ENCODE measurements around the gene BRSK2. TPM values are rescaled to one million over a fixed set of nuclear protein-coding genes. Genes with fewer than 3 reads are reported as not detected.

The BRSK2 gene
- total RNA-seq, 1 donor from 2014 or later: 49.2 TPM

- no peak for TF ChIP-seq CTCF (IDR thresholded peaks at IDR 0.05; ENCODE audit: unreplicated experiment)
Observed at GRCh38 chr11:1393038-1393710, 3.4 kb downstream of the BRSK2 start.

GRCh38 chr11:1394936-1395772, 5.4 kb downstream of the BRSK2 start:
- H3K27ac Mint-ChIP-seq: no peak overlapping the region
- H3K4me1 Mint-ChIP-seq (ENCODE audit: low read depth): peaks cover 6% of the 10 kb centered on the region
- peaks cover 2% of the 10 kb centered on the region for H3K36me3 Mint-ChIP-seq (ENCODE audit: insufficient read depth)
- H3K4me3 Mint-ChIP-seq (ENCODE audit: low read depth): no peak overlapping the region
- H3K27me3 Mint-ChIP-seq: no peaks in the 10 kb centered on the region
- no peak for DNase-seq (ENCODE audit: low spot score, unreplicated experiment)
- no peak for TF ChIP-seq CTCF (IDR thresholded peaks at IDR 0.05; ENCODE audit: unreplicated experiment)
- peaks cover 3% of the 10 kb centered on the region for H3K9me3 Mint-ChIP-seq (ENCODE audit: low read depth)

More at GRCh38 chr11:1393038-1393710, 3.4 kb downstream of the BRSK2 start:
- Mint-ChIP-seq H3K4me3 (ENCODE audit: low read depth) (no peak overlapping the region), H3K36me3 (ENCODE audit: insufficient read depth) (peaks cover 2% of the 10 kb centered on the region), H3K4me1 (ENCODE audit: low read depth) (peaks cover 6% of the 10 kb centered on the region), H3K27ac (no peak overlapping the region), H3K27me3 (no peaks in the 10 kb centered on the region), H3K9me3 (ENCODE audit: low read depth) (peaks cover 3% of the 10 kb centered on the region)
- DNase-seq (ENCODE audit: low spot score, unreplicated experiment): no peak

- DNase-seq (ENCODE audit: low spot score, unreplicated experiment): no peak
- Mint-ChIP-seq H3K27ac (no peak overlapping the region), H3K4me1 (ENCODE audit: low read depth) (peaks cover 6% of the 10 kb centered on the region), H3K9me3 (ENCODE audit: low read depth) (peaks cover 3% of the 10 kb centered on the region), H3K36me3 (ENCODE audit: insufficient read depth) (peaks cover 2% of the 10 kb centered on the region), H3K4me3 (ENCODE audit: low read depth) (no peak overlapping the region), H3K27me3 (no peaks in the 10 kb centered on the region)
- no peak for TF ChIP-seq CTCF (IDR thresholded peaks at IDR 0.05; ENCODE audit: unreplicated experiment)
Observed at GRCh38 chr11:1395773-1396374, 6.1 kb downstream of the BRSK2 start.

GRCh38 chr11:1396375-1396841, 6.7 kb downstream of the BRSK2 start:
- H3K4me1 Mint-ChIP-seq (ENCODE audit: low read depth): peaks cover 4% of the 10 kb centered on the region
- H3K27me3 Mint-ChIP-seq: no peaks in the 10 kb centered on the region
- TF ChIP-seq CTCF (IDR thresholded peaks at IDR 0.05; ENCODE audit: unreplicated experiment): no peak
- peaks cover 3% of the 10 kb centered on the region for H3K9me3 Mint-ChIP-seq (ENCODE audit: low read depth)
- H3K27ac Mint-ChIP-seq: no peak overlapping the region
- no peak overlapping the region for H3K4me3 Mint-ChIP-seq (ENCODE audit: low read depth)
- no peak for DNase-seq (ENCODE audit: low spot score, unreplicated experiment)
- peaks cover 2% of the 10 kb centered on the region for H3K36me3 Mint-ChIP-seq (ENCODE audit: insufficient read depth)

- Mint-ChIP-seq H3K4me3 (ENCODE audit: low read depth) (no peak overlapping the region), H3K27ac (no peak overlapping the region), H3K9me3 (ENCODE audit: low read depth) (peaks cover 3% of the 10 kb centered on the region), H3K36me3 (ENCODE audit: insufficient read depth) (peaks cover 2% of the 10 kb centered on the region), H3K27me3 (no peaks in the 10 kb centered on the region), H3K4me1 (ENCODE audit: low read depth) (no peaks in the 10 kb centered on the region)
- no peak for TF ChIP-seq CTCF (IDR thresholded peaks at IDR 0.05; ENCODE audit: unreplicated experiment)
- DNase-seq (ENCODE audit: low spot score, unreplicated experiment): no peak
Observed at GRCh38 chr11:1397146-1397861, 7.6 kb downstream of the BRSK2 start.

All from progenitor cell of endocrine pancreas (in vitro differentiated cells).